Panc1 (cell line): ENCODE results near the gene SRBD1.

Source experiments
- SIN3A ChIP-seq: IDR thresholded peaks from 2 replicates; pipeline ENCODE4 v1.6.1; 2012; ENCODE audit warnings: low read depth, mild to moderate bottlenecking, low read length, moderate library complexity, borderline replicate concordance; ENCODE audit not compliant: insufficient read depth
- TCF7L2 ChIP-seq: IDR thresholded peaks from 2 replicates; pipeline ENCODE4 v1.6.1; 2011; ENCODE audit warnings: mild to moderate bottlenecking, low read depth, low read length, inconsistent platforms
- TF ChIP-seq, protein P1 (sequence below): fragments of 450-650 bp; IDR thresholded peaks from 2 replicates; pipeline ENCODE4 v1.5.1; 2017; ENCODE audit warnings: mild to moderate bottlenecking

DNA sequence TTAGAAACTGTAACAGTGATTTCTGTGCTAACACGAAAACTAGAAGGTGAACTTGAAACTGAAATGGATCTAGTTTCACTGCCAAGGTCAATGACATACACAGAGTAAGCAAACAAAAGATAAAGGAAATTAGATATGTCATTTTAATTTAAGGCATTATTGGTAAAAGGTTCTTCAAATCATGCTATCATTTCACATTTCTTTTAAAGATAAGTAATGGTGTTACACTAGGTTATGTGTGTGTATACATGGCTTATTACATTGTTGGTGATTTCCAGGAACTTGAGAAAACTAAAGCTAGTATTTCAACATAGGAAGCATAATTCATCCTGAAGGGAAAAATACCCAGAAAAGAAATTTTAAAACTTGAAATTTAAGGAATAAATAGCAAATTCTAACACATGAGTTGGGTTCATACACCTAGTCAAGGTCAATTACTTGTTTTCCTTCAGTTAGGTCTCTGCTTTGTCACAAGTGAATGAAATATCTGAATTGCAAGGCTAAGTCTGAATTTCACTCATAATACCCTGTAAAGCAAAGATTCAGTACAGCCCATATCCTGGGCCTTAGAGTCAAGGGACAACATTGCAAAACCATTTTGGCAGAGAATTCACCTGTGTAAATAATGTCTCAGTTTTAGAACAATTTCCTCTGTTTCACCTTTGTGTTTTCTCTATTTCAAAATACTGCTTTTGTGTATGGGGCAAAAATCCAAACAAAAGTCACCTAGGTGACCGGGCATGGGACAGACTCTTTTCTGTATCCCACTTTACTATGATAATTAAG, 141.6 kb downstream of the SRBD1 start:
- TF ChIP-seq, protein P1, sequence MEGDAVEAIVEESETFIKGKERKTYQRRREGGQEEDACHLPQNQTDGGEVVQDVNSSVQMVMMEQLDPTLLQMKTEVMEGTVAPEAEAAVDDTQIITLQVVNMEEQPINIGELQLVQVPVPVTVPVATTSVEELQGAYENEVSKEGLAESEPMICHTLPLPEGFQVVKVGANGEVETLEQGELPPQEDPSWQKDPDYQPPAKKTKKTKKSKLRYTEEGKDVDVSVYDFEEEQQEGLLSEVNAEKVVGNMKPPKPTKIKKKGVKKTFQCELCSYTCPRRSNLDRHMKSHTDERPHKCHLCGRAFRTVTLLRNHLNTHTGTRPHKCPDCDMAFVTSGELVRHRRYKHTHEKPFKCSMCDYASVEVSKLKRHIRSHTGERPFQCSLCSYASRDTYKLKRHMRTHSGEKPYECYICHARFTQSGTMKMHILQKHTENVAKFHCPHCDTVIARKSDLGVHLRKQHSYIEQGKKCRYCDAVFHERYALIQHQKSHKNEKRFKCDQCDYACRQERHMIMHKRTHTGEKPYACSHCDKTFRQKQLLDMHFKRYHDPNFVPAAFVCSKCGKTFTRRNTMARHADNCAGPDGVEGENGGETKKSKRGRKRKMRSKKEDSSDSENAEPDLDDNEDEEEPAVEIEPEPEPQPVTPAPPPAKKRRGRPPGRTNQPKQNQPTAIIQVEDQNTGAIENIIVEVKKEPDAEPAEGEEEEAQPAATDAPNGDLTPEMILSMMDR: no peak
- TF ChIP-seq TCF7L2: no peak
- TF ChIP-seq SIN3A: no peak
